Measurements from ENCODE around the gene TIAL1.
"Not testable (repeated sequence)": the region's sequence is repeated elsewhere in the genome, so short reads cannot be mapped to it uniquely, and the experiment has no call there.

GRCh38 chr10:119559511-119559910 is 37.3 kb downstream of the TIAL1 start:
- not testable (repeated sequence) for TF ChIP-seq CTCF, POLR2A (IDR thresholded peaks at IDR 0.05)

Data from body of pancreas (tissue), 4 donors.